Caco-2 (cell line): ENCODE results near the gene SELENOO. TPM values are rescaled to one million over a fixed set of nuclear protein-coding genes. Genes with fewer than 3 reads are reported as not detected.

Experiments
- BruUV-seq: library from RNA; stranded (reverse); fragments of 400-500 nt; replicated peaks from 2 replicates; lab custom pipeline; 2021; lab: Mats Ljungman, UMichigan
- CTCF ChIA-PET: fragments of 300-600 bp; sonication (Branson Sonifier 250); formaldehyde crosslinking; loops from one replicate; lab custom pipeline; 2022; ENCODE audit warnings: antibody characterized with exemption; lab: Charles Lee
- POLR2A ChIA-PET: fragments of 300-600 bp; sonication (Branson Sonifier 250); formaldehyde crosslinking; loops from one replicate; lab custom pipeline; 2022; ENCODE audit warnings: antibody characterized with exemption; lab: Charles Lee
- DNase-seq, 2 experiments: peaks; one replicate each; pipeline versions ENCODE4 v3.0.0 to v3.0.0-alpha.2; 2020 to 2022
- H3K27me3 ChIP-seq: replicated peaks from 2 replicates; pipeline ENCODE4 v1.6.0; 2011; ENCODE audit warnings: low read length; ENCODE audit not compliant: control insufficient read depth, insufficient read depth
- H3K36me3 ChIP-seq: 2 replicates; pipeline ENCODE4 v1.5.1; 2011; ENCODE audit warnings: low read length; ENCODE audit not compliant: control insufficient read depth, insufficient read depth
- H3K4me1 ChIP-seq: fragments of 250-450 bp; sonication (Bioruptor Pico); 2 replicates; pipeline ENCODE4 v1.5.1; 2020; ENCODE audit warnings: mild to moderate bottlenecking
- H3K4me3 ChIP-seq: 2 replicates; pipeline ENCODE4 v1.5.1; 2011; ENCODE audit warnings: low read depth, mild to moderate bottlenecking, control low read depth, low read length
- H3K9me3 ChIP-seq: fragments of 250-450 bp; sonication (Bioruptor Pico); 2 replicates; pipeline ENCODE4 v1.5.1; 2020; ENCODE audit warnings: mild to moderate bottlenecking, moderate library complexity
- H3K27ac Mint-ChIP-seq: one replicate; pipeline ENCODE4 v1.8.0; 2022; ENCODE audit warnings: mixed read lengths; ENCODE audit not compliant: unreplicated experiment
- H3K27me3 Mint-ChIP-seq: one replicate; pipeline ENCODE4 v1.8.0; 2022; ENCODE audit warnings: mixed read lengths; ENCODE audit not compliant: insufficient read depth, unreplicated experiment
- H3K36me3 Mint-ChIP-seq: one replicate; pipeline ENCODE4 v1.8.0; 2022; ENCODE audit warnings: mild to moderate bottlenecking, mixed read lengths; ENCODE audit not compliant: insufficient read depth, unreplicated experiment
- H3K4me1 Mint-ChIP-seq: one replicate; pipeline ENCODE4 v1.8.0; 2022; ENCODE audit warnings: low read depth, mixed read lengths; ENCODE audit not compliant: unreplicated experiment
- H3K4me3 Mint-ChIP-seq: one replicate; pipeline ENCODE4 v1.8.0; 2022; ENCODE audit warnings: mild to moderate bottlenecking, moderate library complexity, mixed read lengths; ENCODE audit not compliant: unreplicated experiment
- H3K9me3 Mint-ChIP-seq: one replicate; pipeline ENCODE4 v1.8.0; 2022; ENCODE audit warnings: mixed read lengths; ENCODE audit not compliant: unreplicated experiment
- intact Hi-C: fragments of 100-400 bp; cut with micrococcal nuclease; formaldehyde crosslinking; loops from one replicate; pipeline ENCODE4 v1.10.0; 2022; ENCODE audit not compliant: unreplicated experiment
- total RNA-seq: library from RNA; stranded (reverse); gene quantifications from 2 replicates; pipeline ENCODE4 v1.2.3, GENCODE V29; 2022
- TF ChIP-seq, protein P1 (sequence below), 2 experiments: fragments of 200-600 bp in 1 of 2; IDR thresholded peaks; 1 replicate in 1 of 2; 2 replicates in 1 of 2; pipeline versions ENCODE4 v1.5.1 to v1.8.0; 2011 to 2022; ENCODE audit warnings: antibody characterized with exemption in 1 of 2, control low read depth in 1 of 2, inconsistent platforms in 1 of 2, low read depth in 1 of 2, low read length in 1 of 2, mild to moderate bottlenecking in 1 of 2, moderate library complexity in 1 of 2; ENCODE audit not compliant: insufficient read depth in 1 of 2, severe bottlenecking in 1 of 2, unreplicated experiment in 1 of 2

The SELENOO gene
- total RNA-seq, 1 experiment from 2014 or later = 29.3 TPM

DNA sequence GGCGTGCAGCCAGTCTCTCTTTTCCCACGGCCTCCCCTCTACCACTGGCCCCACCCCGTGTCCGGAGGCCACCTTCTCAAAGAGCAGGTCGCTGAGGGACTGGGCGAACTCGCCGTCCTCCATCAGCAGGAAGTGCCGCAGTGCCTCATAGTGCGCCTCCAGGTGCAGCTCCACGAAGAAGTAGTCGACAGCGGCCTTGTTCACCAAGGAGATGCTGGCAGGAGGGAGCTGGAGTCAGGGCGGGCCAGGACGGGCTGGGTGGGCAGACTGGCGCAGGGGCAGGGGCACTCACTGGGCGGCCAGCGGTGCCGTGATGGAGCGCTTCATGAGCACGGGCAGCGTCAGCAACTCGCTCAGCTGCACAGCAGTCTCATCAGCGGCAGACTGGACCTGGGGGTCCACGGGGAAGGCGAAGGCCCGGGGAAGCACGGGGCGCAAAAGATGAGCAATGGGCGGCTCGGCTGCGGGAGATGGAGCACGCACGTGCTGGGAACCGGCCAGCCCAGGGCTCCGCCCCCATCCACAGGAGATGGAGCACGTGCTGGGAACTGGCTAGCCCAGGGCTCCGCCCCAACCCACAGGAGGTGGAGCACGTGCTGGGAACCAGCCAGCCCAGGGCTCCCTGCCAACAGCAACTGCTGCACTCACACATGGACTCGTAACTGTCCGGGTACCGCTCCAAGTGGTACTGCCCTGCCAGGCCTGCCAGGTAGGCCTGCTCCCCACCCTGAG is 18.4 kb downstream of the SELENOO start:
- no TSS peak for BruUV-seq
- CTCF ChIA-PET = no interaction called here

DNA sequence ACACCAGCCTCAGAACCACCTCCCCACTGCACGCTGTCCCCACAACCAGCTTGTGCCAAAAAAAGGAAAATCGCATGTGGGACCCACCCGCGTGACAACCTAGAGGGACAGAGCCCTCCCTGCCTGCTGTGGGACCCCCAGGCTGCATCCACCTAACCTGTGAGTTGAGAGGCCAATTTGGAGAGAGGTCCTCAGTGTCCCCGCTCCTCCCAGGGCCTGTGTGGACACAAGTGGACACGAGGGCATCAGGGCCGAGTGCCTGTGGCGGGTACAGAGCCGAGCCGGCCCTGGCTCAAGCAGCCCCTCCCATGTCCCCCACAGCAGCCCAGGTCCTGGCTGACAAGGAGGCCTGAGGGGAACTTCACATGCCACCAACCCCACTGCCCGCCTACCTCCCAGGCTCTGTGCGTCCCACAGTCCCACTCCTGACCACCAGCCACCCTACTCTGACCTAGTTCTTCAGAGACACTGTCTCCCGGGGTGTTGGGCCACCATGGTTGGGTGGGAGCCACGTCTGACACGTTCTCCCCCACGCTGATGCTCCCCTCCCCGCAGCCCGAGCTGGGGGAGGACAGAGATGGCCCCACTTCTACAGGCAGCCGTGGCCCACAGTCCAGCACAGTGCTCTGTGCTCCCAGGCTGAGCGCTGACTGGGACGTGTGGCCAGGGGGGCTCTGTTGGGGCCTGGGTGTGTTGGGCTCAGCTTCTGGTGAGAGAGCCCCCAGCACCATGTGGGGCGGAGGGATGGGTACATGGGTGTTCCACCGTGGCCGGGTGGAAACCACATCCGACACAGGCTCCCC is 19.2 kb downstream of the SELENOO start:
- DNase-seq = peak in 1 of 2 experiments; percentile 30
- H3K27ac Mint-ChIP-seq = no peak overlapping the region
- no peak overlapping the region for H3K4me3 ChIP-seq
- TF ChIP-seq, protein P1, sequence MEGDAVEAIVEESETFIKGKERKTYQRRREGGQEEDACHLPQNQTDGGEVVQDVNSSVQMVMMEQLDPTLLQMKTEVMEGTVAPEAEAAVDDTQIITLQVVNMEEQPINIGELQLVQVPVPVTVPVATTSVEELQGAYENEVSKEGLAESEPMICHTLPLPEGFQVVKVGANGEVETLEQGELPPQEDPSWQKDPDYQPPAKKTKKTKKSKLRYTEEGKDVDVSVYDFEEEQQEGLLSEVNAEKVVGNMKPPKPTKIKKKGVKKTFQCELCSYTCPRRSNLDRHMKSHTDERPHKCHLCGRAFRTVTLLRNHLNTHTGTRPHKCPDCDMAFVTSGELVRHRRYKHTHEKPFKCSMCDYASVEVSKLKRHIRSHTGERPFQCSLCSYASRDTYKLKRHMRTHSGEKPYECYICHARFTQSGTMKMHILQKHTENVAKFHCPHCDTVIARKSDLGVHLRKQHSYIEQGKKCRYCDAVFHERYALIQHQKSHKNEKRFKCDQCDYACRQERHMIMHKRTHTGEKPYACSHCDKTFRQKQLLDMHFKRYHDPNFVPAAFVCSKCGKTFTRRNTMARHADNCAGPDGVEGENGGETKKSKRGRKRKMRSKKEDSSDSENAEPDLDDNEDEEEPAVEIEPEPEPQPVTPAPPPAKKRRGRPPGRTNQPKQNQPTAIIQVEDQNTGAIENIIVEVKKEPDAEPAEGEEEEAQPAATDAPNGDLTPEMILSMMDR (IDR thresholded peaks at IDR 0.05; ENCODE audit: insufficient read depth in 1 of 2, low read depth in 1 of 2, low read length in 1 of 2, severe bottlenecking in 1 of 2, unreplicated experiment in 1 of 2) = no peak
- H3K4me1 ChIP-seq = no peaks in the 10 kb centered on the region
- no TSS peak for BruUV-seq
- no peaks in the 10 kb centered on the region for H3K9me3 ChIP-seq
- H3K36me3 Mint-ChIP-seq = peaks cover 51% of the 10 kb centered on the region
- no peak overlapping the region for H3K4me3 Mint-ChIP-seq
- intact Hi-C loops = no loop called here
- H3K9me3 Mint-ChIP-seq = no peaks in the 10 kb centered on the region
- H3K27me3 ChIP-seq = no peaks in the 10 kb centered on the region
- ChIA-PET CTCF (no interaction called here), POLR2A (no interaction called here)
- no peaks in the 10 kb centered on the region; the same call in 1 of the 2 replicates for H3K36me3 ChIP-seq
- no peaks in the 10 kb centered on the region for H3K27me3 Mint-ChIP-seq
- H3K4me1 Mint-ChIP-seq = no peaks in the 10 kb centered on the region

More for the DNA sequence above, 18.4 kb downstream of the SELENOO start:
- H3K27ac Mint-ChIP-seq = no peak overlapping the region
- no peaks in the 10 kb centered on the region for H3K27me3 Mint-ChIP-seq
- H3K4me3 Mint-ChIP-seq = no peak overlapping the region
- no peaks in the 10 kb centered on the region for H3K4me1 Mint-ChIP-seq
- H3K9me3 Mint-ChIP-seq = no peaks in the 10 kb centered on the region
- H3K36me3 Mint-ChIP-seq = peaks cover 53% of the 10 kb centered on the region
- TF ChIP-seq, protein P1 (IDR thresholded peaks at IDR 0.05; ENCODE audit: insufficient read depth in 1 of 2, low read depth in 1 of 2, low read length in 1 of 2, severe bottlenecking in 1 of 2, unreplicated experiment in 1 of 2) = no peak
- H3K27me3 ChIP-seq = no peaks in the 10 kb centered on the region
- H3K4me3 ChIP-seq = no peak overlapping the region
- intact Hi-C loops = no loop called here
- peak in 1 of 2 experiments; percentile 42 for DNase-seq
- no peaks in the 10 kb centered on the region for H3K4me1 ChIP-seq
- H3K36me3 ChIP-seq = no peaks in the 10 kb centered on the region; the same call in 1 of the 2 replicates
- H3K9me3 ChIP-seq = no peaks in the 10 kb centered on the region
- POLR2A ChIA-PET = no interaction called here

GRCh38 chr22:50220603-50221409 is 20.0 kb downstream of the SELENOO start:
- Mint-ChIP-seq H3K9me3 (no peaks in the 10 kb centered on the region), H3K4me3 (no peak overlapping the region), H3K27ac (no peak overlapping the region), H3K27me3 (no peaks in the 10 kb centered on the region), H3K4me1 (no peaks in the 10 kb centered on the region), H3K36me3 (peaks cover 43% of the 10 kb centered on the region)
- CTCF ChIA-PET = no interaction called here
- POLR2A ChIA-PET = no interaction called here
- intact Hi-C loops = no loop called here
- DNase-seq = peak in 1 of 2 experiments; percentile 34
- H3K4me3 ChIP-seq = no peak overlapping the region
- H3K9me3 ChIP-seq = no peaks in the 10 kb centered on the region
- H3K27me3 ChIP-seq = no peaks in the 10 kb centered on the region
- no peaks in the 10 kb centered on the region for H3K4me1 ChIP-seq
- H3K36me3 ChIP-seq = no peaks in the 10 kb centered on the region; the same call in 1 of the 2 replicates
- TF ChIP-seq, protein P1 (IDR thresholded peaks at IDR 0.05; ENCODE audit: insufficient read depth in 1 of 2, low read depth in 1 of 2, low read length in 1 of 2, severe bottlenecking in 1 of 2, unreplicated experiment in 1 of 2) = no peak
- no TSS peak for BruUV-seq
